RWPE1 (cell line): ENCODE data around the gene SLCO2B1.

ENCODE experiments used
- CTCF ChIA-PET: fragments of 350-600 bp; sonication (Branson Sonifier 250); formaldehyde crosslinking; extraction: SDS; loops from one replicate; lab custom pipeline; 2021; lab: Yijun Ruan, JAX
- POLR2A ChIA-PET: fragments of 400-600 bp; formaldehyde crosslinking; extraction: SDS; loops from one replicate; lab custom pipeline; 2020; ENCODE audit warnings: antibody characterized with exemption; ENCODE audit not compliant: low non-redundant PET; lab: Yijun Ruan, JAX
- DNase-seq: peaks from one replicate; pipeline ENCODE4 v3.0.0; 2012; ENCODE audit warnings: low spot score
- H3K27ac ChIP-seq: fragments of 450-650 bp; 2 replicates; pipeline ENCODE4 v1.5.1; 2017
- TF ChIP-seq, protein P1 (sequence below): fragments of 450-650 bp; conservative IDR thresholded peaks from 2 replicates; pipeline ENCODE4 v1.5.1; 2017; ENCODE audit warnings: low read depth, mild to moderate bottlenecking

Gene SLCO2B1

GRCh38 chr11:75230621-75231020 is 79.7 kb downstream of the SLCO2B1 start:
- CTCF ChIA-PET: interaction anchor here (1.4 kb wide), 1 partner anchor 11 kb away, joined by 4 read pairs; no protein-coding TSS in a partner anchor
- H3K27ac ChIP-seq: no peak overlapping the region
- TF ChIP-seq, protein P1, sequence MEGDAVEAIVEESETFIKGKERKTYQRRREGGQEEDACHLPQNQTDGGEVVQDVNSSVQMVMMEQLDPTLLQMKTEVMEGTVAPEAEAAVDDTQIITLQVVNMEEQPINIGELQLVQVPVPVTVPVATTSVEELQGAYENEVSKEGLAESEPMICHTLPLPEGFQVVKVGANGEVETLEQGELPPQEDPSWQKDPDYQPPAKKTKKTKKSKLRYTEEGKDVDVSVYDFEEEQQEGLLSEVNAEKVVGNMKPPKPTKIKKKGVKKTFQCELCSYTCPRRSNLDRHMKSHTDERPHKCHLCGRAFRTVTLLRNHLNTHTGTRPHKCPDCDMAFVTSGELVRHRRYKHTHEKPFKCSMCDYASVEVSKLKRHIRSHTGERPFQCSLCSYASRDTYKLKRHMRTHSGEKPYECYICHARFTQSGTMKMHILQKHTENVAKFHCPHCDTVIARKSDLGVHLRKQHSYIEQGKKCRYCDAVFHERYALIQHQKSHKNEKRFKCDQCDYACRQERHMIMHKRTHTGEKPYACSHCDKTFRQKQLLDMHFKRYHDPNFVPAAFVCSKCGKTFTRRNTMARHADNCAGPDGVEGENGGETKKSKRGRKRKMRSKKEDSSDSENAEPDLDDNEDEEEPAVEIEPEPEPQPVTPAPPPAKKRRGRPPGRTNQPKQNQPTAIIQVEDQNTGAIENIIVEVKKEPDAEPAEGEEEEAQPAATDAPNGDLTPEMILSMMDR: no peak
- POLR2A ChIA-PET: no interaction called here
- no peak for DNase-seq

DNA sequence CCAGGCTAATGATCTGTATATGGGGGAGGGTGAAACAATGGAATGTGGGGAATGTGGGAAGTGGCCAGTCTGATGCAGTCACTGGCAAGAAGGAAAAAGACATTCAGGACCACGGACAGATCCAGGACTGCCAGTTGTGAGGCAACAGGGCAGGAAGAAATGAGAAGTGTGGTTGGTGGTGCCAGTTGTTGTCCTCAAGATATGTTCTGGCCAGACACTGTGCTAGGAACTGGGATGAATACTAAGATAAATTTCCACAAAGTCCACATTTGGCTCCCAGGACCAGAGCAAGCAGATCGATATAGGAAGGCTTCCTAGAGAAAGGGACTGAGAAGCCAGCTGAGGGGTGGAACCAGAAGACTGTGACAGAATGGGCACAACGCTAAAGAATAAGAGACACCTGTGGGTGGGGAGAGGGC is 82.9 kb downstream of the SLCO2B1 start:
- CTCF ChIA-PET: interaction anchor here (0.5 to 1.2 kb wide), 2 partner anchors 8 to 36 kb away, joined by 3 to 6 read pairs; no protein-coding TSS in a partner anchor

GRCh38 chr11:75236062-75236461 is 85.2 kb downstream of the SLCO2B1 start:
- TF ChIP-seq, protein P1: no peak
- CTCF ChIA-PET: interaction anchor here (1.1 to 1.7 kb wide), 2 partner anchors 12 to 95 kb away, joined by 4 to 5 read pairs; no protein-coding TSS in a partner anchor
- H3K27ac ChIP-seq: no peak overlapping the region
- DNase-seq: no peak
- POLR2A ChIA-PET: no interaction called here

More for the DNA sequence above, 82.9 kb downstream of the SLCO2B1 start:
- TF ChIP-seq, protein P1: no peak
- peak; percentile 49 for DNase-seq
- POLR2A ChIA-PET: no interaction called here
- H3K27ac ChIP-seq: no peak overlapping the region

DNA sequence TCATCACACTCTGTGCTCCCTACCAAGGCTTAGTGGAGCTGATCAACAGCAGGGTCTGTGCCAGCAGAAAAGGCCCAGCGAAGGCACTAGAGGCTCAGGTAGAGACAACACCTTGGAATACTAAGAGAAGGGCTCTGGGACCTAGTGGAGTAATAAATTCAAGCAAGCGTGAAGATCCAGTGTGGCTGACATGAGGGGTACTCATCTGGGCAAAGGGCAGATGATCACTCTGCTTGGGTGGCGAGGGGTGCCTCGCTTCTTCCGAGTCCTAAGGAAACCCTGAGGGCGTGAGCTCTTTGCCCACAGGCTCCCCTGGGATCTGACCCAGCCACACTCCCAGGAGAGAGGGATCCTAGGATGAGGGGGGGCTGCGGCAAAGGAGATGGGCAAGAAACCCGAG is 86.1 kb downstream of the SLCO2B1 start:
- POLR2A ChIA-PET: interaction anchor here (0.6 kb wide), 1 partner anchor 284 kb away, joined by 3 read pairs; no protein-coding TSS in a partner anchor
- CTCF ChIA-PET: interaction anchor here (0.5 to 1.7 kb wide), 3 partner anchors 11 to 1602 kb away, joined by 4 to 5 read pairs (median 5); no protein-coding TSS in a partner anchor
- no peak for DNase-seq
- TF ChIP-seq, protein P1: no peak
- H3K27ac ChIP-seq: no peak overlapping the region

GRCh38 chr11:75238595-75239440 is 87.9 kb downstream of the SLCO2B1 start:
- ChIA-PET CTCF (interaction anchor here (1.4 kb wide), 1 partner anchor 10 kb away, joined by 4 read pairs; no protein-coding TSS in a partner anchor), POLR2A (no interaction called here)
- no peak for DNase-seq
- TF ChIP-seq, protein P1: no peak
- no peak overlapping the region for H3K27ac ChIP-seq

GRCh38 chr11:75239531-75240290 is 88.8 kb downstream of the SLCO2B1 start:
- no peak overlapping the region for H3K27ac ChIP-seq
- DNase-seq: no peak
- TF ChIP-seq, protein P1: no peak
- POLR2A ChIA-PET: no interaction called here
- CTCF ChIA-PET: interaction anchor here (0.6 to 2.5 kb wide), 4 partner anchors 9 to 1008 kb away, joined by 3 to 22 read pairs (median 4); no protein-coding TSS in a partner anchor
